ENCODE results near the gene TLE1.

- TF ChIP-seq, protein P1, sequence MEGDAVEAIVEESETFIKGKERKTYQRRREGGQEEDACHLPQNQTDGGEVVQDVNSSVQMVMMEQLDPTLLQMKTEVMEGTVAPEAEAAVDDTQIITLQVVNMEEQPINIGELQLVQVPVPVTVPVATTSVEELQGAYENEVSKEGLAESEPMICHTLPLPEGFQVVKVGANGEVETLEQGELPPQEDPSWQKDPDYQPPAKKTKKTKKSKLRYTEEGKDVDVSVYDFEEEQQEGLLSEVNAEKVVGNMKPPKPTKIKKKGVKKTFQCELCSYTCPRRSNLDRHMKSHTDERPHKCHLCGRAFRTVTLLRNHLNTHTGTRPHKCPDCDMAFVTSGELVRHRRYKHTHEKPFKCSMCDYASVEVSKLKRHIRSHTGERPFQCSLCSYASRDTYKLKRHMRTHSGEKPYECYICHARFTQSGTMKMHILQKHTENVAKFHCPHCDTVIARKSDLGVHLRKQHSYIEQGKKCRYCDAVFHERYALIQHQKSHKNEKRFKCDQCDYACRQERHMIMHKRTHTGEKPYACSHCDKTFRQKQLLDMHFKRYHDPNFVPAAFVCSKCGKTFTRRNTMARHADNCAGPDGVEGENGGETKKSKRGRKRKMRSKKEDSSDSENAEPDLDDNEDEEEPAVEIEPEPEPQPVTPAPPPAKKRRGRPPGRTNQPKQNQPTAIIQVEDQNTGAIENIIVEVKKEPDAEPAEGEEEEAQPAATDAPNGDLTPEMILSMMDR (conservative IDR thresholded peaks at IDR 0.05; ENCODE audit: low read length) = no peak
- TF ChIP-seq EZH2phosphoT487 (IDR thresholded peaks at IDR 0.05; ENCODE audit: borderline replicate concordance) = no peak
These were observed 33.3 kb downstream of the TLE1 start for GRCh38 chr9:81656004-81656403.

Measured in Loucy (cell line).